Liver (tissue), 9 donors: ENCODE results near the gene CCDC192. TPM values are rescaled to one million over a fixed set of nuclear protein-coding genes. Genes with fewer than 3 reads are reported as not detected.

Source experiments
- DNase-seq: peaks from one replicate; pipeline ENCODE4 v3.0.0-alpha.2; 2017; ENCODE audit warnings: low spot score
- H3K27ac ChIP-seq, 2 donors: one replicate each; pipeline ENCODE4 v1.7.0; 2013; ENCODE audit warnings: inconsistent platforms in 2 of 2, low read length in 2 of 2, control low read depth in 1 of 2, low read depth in 1 of 2, mild to moderate bottlenecking in 1 of 2
- H3K27me3 ChIP-seq, 4 donors: one replicate each; pipeline versions ENCODE4 v1.6.1 to v1.7.0; 2013; ENCODE audit warnings: low read length in 3 of 4, inconsistent platforms in 1 of 4, mild to moderate bottlenecking in 1 of 4, moderate library complexity in 1 of 4; ENCODE audit not compliant: control insufficient read depth in 4 of 4, insufficient read depth in 4 of 4
- H3K36me3 ChIP-seq, 4 donors: one replicate each; pipeline versions ENCODE4 v1.6.1 to v1.7.0; 2013; ENCODE audit warnings: low read length in 3 of 4, mild to moderate bottlenecking in 3 of 4, low read depth in 1 of 4, moderate library complexity in 1 of 4; ENCODE audit not compliant: control insufficient read depth in 4 of 4, insufficient read depth in 3 of 4
- H3K4me1 ChIP-seq, 4 donors: one replicate each; pipeline versions ENCODE4 v1.6.1 to v1.7.0; 2013; ENCODE audit warnings: low read length in 3 of 4, mild to moderate bottlenecking in 3 of 4, moderate library complexity in 1 of 4; ENCODE audit not compliant: control insufficient read depth in 4 of 4, insufficient read depth in 4 of 4
- H3K4me3 ChIP-seq, 3 donors: one replicate each; pipeline versions ENCODE4 v1.6.1 to v1.7.0; 2013; ENCODE audit warnings: low read length in 3 of 3, control low read depth in 1 of 3, low read depth in 1 of 3, mild to moderate bottlenecking in 1 of 3
- H3K9ac ChIP-seq, 2 donors: one replicate each; pipeline ENCODE4 v1.7.0; 2013; ENCODE audit warnings: low read length in 2 of 2, mild to moderate bottlenecking in 2 of 2, moderate library complexity in 2 of 2, control low read depth in 1 of 2, low read depth in 1 of 2
- H3K9me3 ChIP-seq, 4 donors: one replicate each; pipeline versions ENCODE4 v1.6.1 to v1.7.0; 2013; ENCODE audit warnings: low read length in 3 of 4; ENCODE audit not compliant: control insufficient read depth in 4 of 4
- ATF3 ChIP-seq: IDR thresholded peaks from 2 replicates; pipeline ENCODE4 v1.6.1; 2016; ENCODE audit warnings: antibody characterized with exemption
- CTCF ChIP-seq: fragments of 150-350 bp; IDR thresholded peaks from 2 replicates; pipeline ENCODE4 v1.5.1; 2017; ENCODE audit warnings: improper control_type of control experiment, low read depth, low read length; ENCODE audit not compliant: missing input control
- EGR1 ChIP-seq, 2 donors: IDR thresholded peaks; 2 replicates each; pipeline ENCODE4 v1.6.1; 2016 to 2018; ENCODE audit warnings: antibody characterized with exemption in 2 of 2, low read depth in 2 of 2
- FOXA2 ChIP-seq: IDR thresholded peaks from 2 replicates; pipeline ENCODE4 v1.6.1; 2016; ENCODE audit warnings: antibody characterized with exemption
- GABPA ChIP-seq, 2 donors: IDR thresholded peaks in 1 of 2; conservative IDR thresholded peaks in 1 of 2; 2 replicates each; pipeline ENCODE4 v1.6.1; 2016; ENCODE audit warnings: antibody characterized with exemption in 2 of 2, mild to moderate bottlenecking in 1 of 2, moderate library complexity in 1 of 2
- HNF4G ChIP-seq: IDR thresholded peaks from 2 replicates; pipeline ENCODE4 v1.6.1; 2016; ENCODE audit warnings: antibody characterized with exemption
- JUND ChIP-seq, 2 donors: IDR thresholded peaks; 2 replicates each; pipeline ENCODE4 v1.6.1; 2016; ENCODE audit warnings: antibody characterized with exemption in 2 of 2
- NR2F2 ChIP-seq: IDR thresholded peaks from 2 replicates; pipeline ENCODE4 v1.6.1; 2016; ENCODE audit warnings: antibody characterized with exemption
- RAD21 ChIP-seq, 2 donors: IDR thresholded peaks; 2 replicates each; pipeline ENCODE4 v1.6.1; 2016; ENCODE audit warnings: antibody characterized with exemption in 2 of 2, mild to moderate bottlenecking in 2 of 2
- REST ChIP-seq: IDR thresholded peaks from 2 replicates; pipeline ENCODE4 v1.6.1; 2016; ENCODE audit warnings: antibody characterized with exemption, mild to moderate bottlenecking
- RXRA ChIP-seq, 2 donors: IDR thresholded peaks; 2 replicates each; pipeline ENCODE4 v1.6.1; 2017 to 2018; ENCODE audit warnings: antibody characterized with exemption in 2 of 2, mild to moderate bottlenecking in 1 of 2
- SP1 ChIP-seq: IDR thresholded peaks from 2 replicates; pipeline ENCODE4 v1.6.1; 2018; ENCODE audit warnings: antibody characterized with exemption, mild to moderate bottlenecking
- TAF1 ChIP-seq: conservative IDR thresholded peaks from 2 replicates; pipeline ENCODE4 v1.6.1; 2016; ENCODE audit warnings: antibody characterized with exemption, mild to moderate bottlenecking
- YY1 ChIP-seq: IDR thresholded peaks from 2 replicates; pipeline ENCODE4 v1.6.1; 2016; ENCODE audit warnings: antibody characterized with exemption, mild to moderate bottlenecking
- ZBTB33 ChIP-seq: IDR thresholded peaks from 2 replicates; pipeline ENCODE4 v1.6.1; 2016; ENCODE audit warnings: antibody characterized with exemption
- WGBS: extraction: QIAGEN DNeasy Blood & Tissue Kit; methylation state at CpG from one replicate; pipeline ENCODE4 v1.1.7; 2013; 5-methylcytosine and 5-hydroxymethylcytosine counted together
- polyA plus RNA-seq, 2 donors: library from polyadenylated mRNA; stranded (reverse) in 1 of 2; unstranded in 1 of 2; fragments of 200-250 nt in 1 of 2; fragments of >200 nt in 1 of 2; fragmentation: Nextera tagmentation in 1 of 2; extraction: Ambion mirVana in 1 of 2; gene quantifications; one replicate each; pipeline versions ENCODE4 v1.2.1 to v1.2.3, GENCODE V29; 2013 to 2015
- total RNA-seq, 2 donors: library from RNA; depleted of rRNA; stranded (reverse); fragments of >200 nt; gene quantifications; one replicate each; pipeline ENCODE4 v1.2.3, GENCODE V29; 2014
- donor health status: healthy.
- donor health status: healthy.
- donor health status: healthy.
- donor health status: healthy.
- donor health status: healthy.

The CCDC192 gene
- total and polyA plus RNA-seq, 4 donors = not detected

- no peaks in the 10 kb centered on the region for H3K36me3 ChIP-seq
- no peak overlapping the region for H3K27ac ChIP-seq
- peaks cover 0 to 2% (median 0%) of the 10 kb centered on the region in 4 donors for H3K9me3 ChIP-seq
- no peaks in the 10 kb centered on the region for H3K4me1 ChIP-seq
- no peaks in the 10 kb centered on the region for H3K27me3 ChIP-seq
- H3K4me3 ChIP-seq = no peak overlapping the region
- TF ChIP-seq EGR1 (IDR thresholded peaks at IDR 0.05; ENCODE audit: low read depth in 2 of 2) (no peak), HNF4G (no peak), SP1 (no peak), ZBTB33 (no peak), CTCF (no peak), NR2F2 (no peak), RAD21 (IDR thresholded peaks at IDR 0.05) (no peak), REST (no peak), ATF3 (no peak), GABPA (IDR thresholded peaks at IDR 0.05 in 1 of 2, conservative IDR thresholded peaks at IDR 0.05 in 1 of 2) (no peak), RXRA (IDR thresholded peaks at IDR 0.05) (no peak), JUND (IDR thresholded peaks at IDR 0.05) (no peak), YY1 (no peak), FOXA2 (no peak)
- DNase-seq = no peak
- H3K9ac ChIP-seq = no peak overlapping the region
Measured at GRCh38 chr5:127969651-127970050, 266.5 kb downstream of the CCDC192 start.

- DNase-seq = no peak
- no peak overlapping the region for H3K4me3 ChIP-seq
- H3K27me3 ChIP-seq = no peaks in the 10 kb centered on the region
- WGBS = 99% methylated on average over 1 of the region's 1 CpG
- H3K9me3 ChIP-seq = peaks cover 0 to 2% (median 0%) of the 10 kb centered on the region in 4 donors
- no peaks in the 10 kb centered on the region for H3K4me1 ChIP-seq
- H3K9ac ChIP-seq = no peak overlapping the region
- TF ChIP-seq REST (no peak), TAF1 (no peak)
- no peaks in the 10 kb centered on the region for H3K36me3 ChIP-seq
- no peak overlapping the region for H3K27ac ChIP-seq
Measured at GRCh38 chr5:127970081-127970480, 266.9 kb downstream of the CCDC192 start.
